Activated CD8-positive, alpha-beta T cell treated with anti-CD3 and anti-CD28 coated beads, Interleukin-2, amount 10 ng/mL, durations not matched to agents 7 days and 5 days (primary cell): ENCODE results near the gene GIGYF2. TPM values are rescaled to one million over a fixed set of nuclear protein-coding genes. Genes with fewer than 3 reads are reported as not detected.
"Not testable (repeated sequence)": the region's sequence is repeated elsewhere in the genome, so short reads cannot be mapped to it uniquely, and the experiment has no call there.

Experiments
- ATAC-seq: fragments of 150-1000 bp; cut with Tn5 transposase; one replicate; pipeline ENCODE4 v1.10.0; 2021; ENCODE audit warnings: moderate library complexity
- CTCF ChIA-PET: fragments of 350-600 bp; sonication (Branson Sonifier 250); formaldehyde crosslinking; loops from one replicate; lab custom pipeline; 2021; ENCODE audit warnings: antibody characterized with exemption; lab: Charles Lee
- POLR2A ChIA-PET: fragments of 350-600 bp; sonication (Branson Sonifier 250); formaldehyde crosslinking; loops from one replicate; lab custom pipeline; 2021; ENCODE audit warnings: antibody characterized with exemption; lab: Charles Lee
- DNase-seq: peaks from one replicate; pipeline ENCODE4 v3.0.0-alpha.2; 2020
- H3K27ac Mint-ChIP-seq: one replicate; pipeline ENCODE4 v1.8.0; 2021; ENCODE audit warnings: mild to moderate bottlenecking, mixed read lengths
- H3K27me3 Mint-ChIP-seq: one replicate; pipeline ENCODE4 v1.8.0; 2021; ENCODE audit warnings: low read depth, mixed read lengths
- H3K36me3 Mint-ChIP-seq: one replicate; pipeline ENCODE4 v1.8.0; 2021; ENCODE audit warnings: low read depth, mixed read lengths
- H3K4me1 Mint-ChIP-seq: one replicate; pipeline ENCODE4 v1.8.0; 2021; ENCODE audit warnings: low read depth, mixed read lengths
- H3K4me3 Mint-ChIP-seq: one replicate; pipeline ENCODE4 v1.8.0; 2021; ENCODE audit warnings: mild to moderate bottlenecking, mixed read lengths
- H3K9me3 Mint-ChIP-seq: one replicate; pipeline ENCODE4 v1.8.0; 2022; ENCODE audit warnings: mixed read lengths; ENCODE audit not compliant: insufficient read depth
- total RNA-seq, 2 experiments: library from RNA; stranded (reverse); gene quantifications; one replicate each; pipeline ENCODE4 v1.2.3, GENCODE V29; 2021

The GIGYF2 gene
- total RNA-seq, 2 experiments from 2014 or later = 59.3 to 61.7 TPM

DNA sequence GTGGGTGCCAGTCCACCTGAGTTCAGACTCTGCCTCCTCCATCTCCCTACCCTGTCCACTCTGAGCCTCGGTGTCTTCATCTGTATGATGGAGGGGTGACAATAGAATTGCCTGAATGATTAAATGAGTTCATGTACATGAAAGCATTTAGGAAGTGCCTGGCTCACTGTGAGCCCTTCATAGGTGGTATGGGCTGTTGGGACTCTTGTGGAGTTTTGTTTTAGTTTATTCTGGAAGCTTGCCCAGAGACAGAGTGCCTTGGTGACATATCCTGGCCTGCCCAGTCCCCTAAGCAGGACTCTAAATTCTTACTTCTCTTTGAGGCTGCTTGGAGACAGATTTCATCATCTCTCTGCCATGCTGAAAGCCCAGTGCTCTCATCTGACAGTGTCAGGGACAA, 24.5 kb upstream of the GIGYF2 start:
- H3K4me1 Mint-ChIP-seq = peaks cover 13% of the 10 kb centered on the region
- CTCF ChIA-PET = no interaction called here
- DNase-seq = no peak

DNA sequence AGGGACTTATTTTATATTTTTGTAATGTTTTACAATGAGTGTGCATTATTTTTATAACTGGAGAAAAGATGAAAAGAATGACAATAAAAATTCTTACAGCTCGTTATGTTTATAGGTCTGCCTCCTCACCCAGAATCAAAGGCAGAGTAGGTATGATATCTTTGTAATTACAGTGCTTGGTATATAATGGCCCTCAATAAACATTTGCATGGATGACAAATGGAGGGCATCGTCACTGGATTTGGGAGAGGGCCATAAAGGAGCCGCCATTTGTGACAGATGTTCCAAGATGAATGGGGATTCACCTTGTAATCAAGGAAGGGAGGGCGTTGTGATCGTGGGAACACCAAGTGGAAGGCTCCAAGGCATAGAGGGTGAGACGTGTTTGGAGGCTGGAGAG, 22.6 kb upstream of the GIGYF2 start:
- ATAC-seq = no peak
- peaks cover 13% of the 10 kb centered on the region for H3K4me1 Mint-ChIP-seq
- no peaks in the 10 kb centered on the region for H3K36me3 Mint-ChIP-seq

More for the DNA sequence above, 24.5 kb upstream of the GIGYF2 start:
- H3K27ac Mint-ChIP-seq = no peak overlapping the region
- POLR2A ChIA-PET = no interaction called here
- no peaks in the 10 kb centered on the region for H3K36me3 Mint-ChIP-seq
- H3K4me3 Mint-ChIP-seq = no peak overlapping the region
- no peaks in the 10 kb centered on the region for H3K9me3 Mint-ChIP-seq
- ATAC-seq = no peak
- peaks cover 4% of the 10 kb centered on the region for H3K27me3 Mint-ChIP-seq

DNA sequence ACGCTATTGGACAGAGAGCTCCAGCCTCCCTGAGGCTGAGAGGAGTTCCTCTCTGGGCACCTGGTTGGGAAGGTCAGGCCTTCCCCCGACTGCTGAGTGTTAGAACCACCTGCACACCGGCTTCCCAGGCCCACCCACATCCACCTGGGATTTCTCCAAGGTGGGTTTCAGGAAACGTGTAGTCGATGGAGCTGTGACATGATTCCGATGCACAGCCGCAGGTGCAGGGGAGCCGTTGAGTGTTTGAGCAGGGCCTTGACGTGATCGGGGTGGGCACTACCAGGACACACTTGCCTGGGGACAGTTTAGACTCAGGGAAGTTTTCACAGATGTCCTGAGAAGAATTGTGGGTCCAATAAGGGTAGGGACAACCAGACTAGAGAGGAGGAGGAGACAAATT, 21.8 kb upstream of the GIGYF2 start:
- ChIA-PET POLR2A (no interaction called here), CTCF (no interaction called here)
- Mint-ChIP-seq H3K4me3 (no peak overlapping the region), H3K27me3 (peaks cover 13% of the 10 kb centered on the region), H3K27ac (no peak overlapping the region), H3K9me3 (no peaks in the 10 kb centered on the region), H3K4me1 (peaks cover 13% of the 10 kb centered on the region), H3K36me3 (no peaks in the 10 kb centered on the region)
- ATAC-seq (no peak), DNase-seq (no peak)

More for the DNA sequence above, 22.6 kb upstream of the GIGYF2 start:
- ChIA-PET CTCF (no interaction called here), POLR2A (no interaction called here)
- no peak overlapping the region for H3K4me3 Mint-ChIP-seq
- no peaks in the 10 kb centered on the region for H3K9me3 Mint-ChIP-seq
- no peak overlapping the region for H3K27ac Mint-ChIP-seq
- DNase-seq = no peak
- peaks cover 10% of the 10 kb centered on the region for H3K27me3 Mint-ChIP-seq

DNA sequence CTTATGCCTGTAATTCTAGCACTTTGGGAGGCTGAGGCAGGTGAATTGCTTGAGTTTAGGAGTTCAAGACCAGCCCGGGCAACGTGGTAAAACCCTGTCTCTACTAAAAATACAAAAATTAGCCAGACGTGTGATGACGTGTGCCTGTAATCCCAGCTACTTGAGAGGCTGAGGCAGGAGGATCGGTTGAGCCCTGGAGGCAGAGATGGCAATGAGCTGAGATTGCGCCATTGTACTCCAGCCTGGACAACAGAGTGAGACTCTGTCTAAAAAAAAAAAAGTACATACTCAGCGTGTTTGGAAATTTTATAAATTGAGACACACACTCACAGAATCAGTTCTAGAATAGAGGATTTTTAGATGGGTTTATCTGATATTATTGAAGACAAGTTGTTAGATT, 17.1 kb upstream of the GIGYF2 start:
- no peak for ATAC-seq
- ChIA-PET CTCF (no interaction called here), POLR2A (no interaction called here)
- no peak overlapping the region for H3K27ac Mint-ChIP-seq
- no peak overlapping the region for H3K4me3 Mint-ChIP-seq
- peaks cover 13% of the 10 kb centered on the region for H3K4me1 Mint-ChIP-seq
- DNase-seq = no peak
- H3K9me3 Mint-ChIP-seq = no peaks in the 10 kb centered on the region
- H3K36me3 Mint-ChIP-seq = no peaks in the 10 kb centered on the region
- peaks cover 22% of the 10 kb centered on the region for H3K27me3 Mint-ChIP-seq

DNA sequence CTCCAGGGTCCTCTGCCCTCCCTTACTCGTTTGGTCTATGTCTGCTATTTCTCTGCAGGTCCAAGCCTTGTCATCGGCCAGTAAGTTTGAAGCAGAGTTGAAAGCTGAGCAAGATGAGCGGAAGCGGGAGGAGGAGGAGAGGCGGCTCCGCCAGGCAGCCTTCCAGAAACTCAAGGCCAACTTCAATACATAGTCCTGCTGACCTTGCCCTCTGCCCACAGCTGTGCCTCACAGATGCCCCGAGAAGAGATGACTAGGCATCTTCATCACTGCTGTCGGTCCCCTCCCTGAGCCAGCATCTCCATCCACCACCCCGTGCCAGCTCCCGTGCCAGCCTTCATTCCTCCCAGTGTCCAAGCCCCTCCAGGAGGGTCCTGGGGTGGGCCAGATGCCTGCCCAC, 15.6 kb upstream of the GIGYF2 start:
- peaks cover 5% of the 10 kb centered on the region for H3K4me1 Mint-ChIP-seq
- ChIA-PET POLR2A (no interaction called here), CTCF (no interaction called here)
- H3K9me3 Mint-ChIP-seq = no peaks in the 10 kb centered on the region
- no peak for ATAC-seq
- H3K27me3 Mint-ChIP-seq = peaks cover 22% of the 10 kb centered on the region
- H3K36me3 Mint-ChIP-seq = no peaks in the 10 kb centered on the region
- DNase-seq = no peak
- H3K27ac Mint-ChIP-seq = no peak overlapping the region
- no peak overlapping the region for H3K4me3 Mint-ChIP-seq

DNA sequence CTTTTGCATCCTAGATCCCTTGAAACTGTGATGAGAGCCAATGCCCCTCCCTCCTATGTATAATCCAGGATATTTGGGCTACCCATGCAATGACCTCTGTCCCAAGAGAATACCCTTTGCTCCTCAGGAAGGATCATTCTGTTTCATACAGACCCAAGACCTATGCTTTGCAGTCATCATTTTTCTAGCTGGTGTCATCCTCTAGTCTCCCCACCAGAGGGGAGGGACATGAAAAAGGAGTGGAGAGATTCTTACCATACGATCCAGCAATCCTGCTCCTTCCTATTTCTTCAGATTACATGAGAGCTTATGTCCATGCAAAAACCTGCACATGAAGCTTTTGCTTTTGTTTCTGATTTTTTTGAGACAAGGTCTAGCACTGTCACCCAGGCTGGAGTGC, 13.8 kb upstream of the GIGYF2 start:
- H3K36me3 Mint-ChIP-seq = no peaks in the 10 kb centered on the region
- no peak overlapping the region for H3K27ac Mint-ChIP-seq
- ChIA-PET CTCF (no interaction called here), POLR2A (no interaction called here)
- H3K4me3 Mint-ChIP-seq = no peak overlapping the region
- ATAC-seq = no peak
- peaks cover 22% of the 10 kb centered on the region for H3K27me3 Mint-ChIP-seq
- H3K4me1 Mint-ChIP-seq = no peaks in the 10 kb centered on the region
- DNase-seq = no peak
- no peaks in the 10 kb centered on the region for H3K9me3 Mint-ChIP-seq

DNA sequence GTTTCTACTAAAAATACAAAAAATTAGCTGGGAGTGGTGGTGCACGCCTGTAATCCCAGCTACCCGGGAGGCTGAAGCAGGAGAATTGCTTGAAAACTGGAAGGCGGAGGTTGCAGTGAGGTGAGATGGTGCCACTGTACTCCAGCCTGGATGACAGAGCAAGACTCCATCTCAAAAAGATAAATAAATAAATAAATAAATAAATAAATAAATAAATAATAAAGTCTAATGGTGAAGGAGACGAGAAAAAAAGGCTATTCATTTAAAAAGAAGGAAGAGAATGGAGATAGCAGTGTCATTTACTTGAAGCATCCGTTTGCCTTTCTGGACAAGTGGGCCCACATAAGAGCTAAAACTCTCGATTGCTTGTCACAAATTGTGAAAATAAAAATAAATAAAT, 11.7 kb upstream of the GIGYF2 start:
- H3K4me1 Mint-ChIP-seq, ATAC-seq, H3K4me3 Mint-ChIP-seq, CTCF ChIA-PET, H3K27ac Mint-ChIP-seq, H3K9me3 Mint-ChIP-seq, DNase-seq, H3K36me3 Mint-ChIP-seq: not testable (repeated sequence)
- POLR2A ChIA-PET = interaction anchor here (0.6 kb wide), 1 partner anchor 716 kb away, joined by 3 read pairs; no protein-coding TSS in a partner anchor
- peaks cover 11% of the 10 kb centered on the region for H3K27me3 Mint-ChIP-seq

DNA sequence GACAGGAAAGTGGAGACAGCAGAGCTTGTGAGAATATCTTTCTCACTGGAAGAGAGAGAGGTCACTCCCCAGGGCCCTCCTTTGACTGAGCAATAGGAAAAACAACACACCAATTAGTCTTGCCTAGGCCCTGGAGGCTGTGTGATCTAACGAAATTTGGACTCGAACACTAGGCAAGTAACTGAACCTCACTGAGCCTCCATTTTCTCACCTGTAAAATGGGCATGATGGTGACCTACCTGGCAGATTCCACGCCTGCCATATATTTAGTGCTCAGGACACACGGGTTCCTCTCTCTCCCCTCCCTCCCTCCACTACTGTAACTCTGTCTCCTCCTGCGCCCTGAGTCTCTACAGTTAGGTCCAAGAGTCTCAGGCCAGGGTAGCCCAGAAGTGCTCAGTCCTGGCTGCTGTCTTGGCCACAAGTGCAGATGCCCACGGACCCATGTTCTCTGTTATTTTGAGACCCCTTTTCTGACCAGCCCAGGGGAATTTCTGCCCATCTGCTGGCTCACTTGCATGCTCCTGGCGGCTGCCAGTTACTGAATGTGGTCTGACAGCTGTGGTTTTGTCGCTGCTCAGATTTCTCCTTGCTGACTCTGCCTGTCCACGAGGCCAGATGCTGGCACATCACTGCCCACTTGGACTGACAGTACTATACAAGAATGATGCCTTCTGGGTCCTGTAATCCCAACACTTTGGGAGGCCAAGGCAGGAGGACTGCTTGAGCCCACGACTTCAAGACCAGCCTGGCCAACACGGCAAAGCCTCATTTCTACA, 9.6 kb upstream of the GIGYF2 start:
- no peak overlapping the region for H3K27ac Mint-ChIP-seq
- no peak overlapping the region for H3K4me3 Mint-ChIP-seq
- no peaks in the 10 kb centered on the region for H3K9me3 Mint-ChIP-seq
- H3K4me1 Mint-ChIP-seq = no peaks in the 10 kb centered on the region
- DNase-seq = no peak
- no peak for ATAC-seq
- POLR2A ChIA-PET = no interaction called here
- peaks cover 3% of the 10 kb centered on the region for H3K27me3 Mint-ChIP-seq
- H3K36me3 Mint-ChIP-seq = no peaks in the 10 kb centered on the region
- CTCF ChIA-PET = no interaction called here

DNA sequence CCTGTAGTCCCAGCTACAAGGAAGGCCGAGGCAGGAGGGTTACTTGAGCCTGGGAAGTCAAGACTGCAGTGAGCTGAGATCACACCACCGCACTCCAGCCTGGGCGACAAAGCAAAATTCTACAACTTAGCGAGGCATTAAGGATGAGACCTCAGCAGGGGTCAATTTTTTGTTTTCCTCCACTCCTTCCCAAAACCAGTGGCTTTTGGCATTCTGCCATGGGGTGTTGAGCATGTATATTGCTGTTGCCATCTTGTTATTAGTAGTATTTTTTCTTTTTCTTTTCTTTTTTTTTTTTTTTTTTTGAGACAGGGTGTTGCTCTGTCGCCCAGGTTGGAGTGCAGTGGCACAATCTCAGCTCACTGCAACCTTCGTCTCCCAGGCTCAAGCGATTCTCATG, 8.9 kb upstream of the GIGYF2 start:
- CTCF ChIA-PET = no interaction called here
- POLR2A ChIA-PET = no interaction called here

DNA sequence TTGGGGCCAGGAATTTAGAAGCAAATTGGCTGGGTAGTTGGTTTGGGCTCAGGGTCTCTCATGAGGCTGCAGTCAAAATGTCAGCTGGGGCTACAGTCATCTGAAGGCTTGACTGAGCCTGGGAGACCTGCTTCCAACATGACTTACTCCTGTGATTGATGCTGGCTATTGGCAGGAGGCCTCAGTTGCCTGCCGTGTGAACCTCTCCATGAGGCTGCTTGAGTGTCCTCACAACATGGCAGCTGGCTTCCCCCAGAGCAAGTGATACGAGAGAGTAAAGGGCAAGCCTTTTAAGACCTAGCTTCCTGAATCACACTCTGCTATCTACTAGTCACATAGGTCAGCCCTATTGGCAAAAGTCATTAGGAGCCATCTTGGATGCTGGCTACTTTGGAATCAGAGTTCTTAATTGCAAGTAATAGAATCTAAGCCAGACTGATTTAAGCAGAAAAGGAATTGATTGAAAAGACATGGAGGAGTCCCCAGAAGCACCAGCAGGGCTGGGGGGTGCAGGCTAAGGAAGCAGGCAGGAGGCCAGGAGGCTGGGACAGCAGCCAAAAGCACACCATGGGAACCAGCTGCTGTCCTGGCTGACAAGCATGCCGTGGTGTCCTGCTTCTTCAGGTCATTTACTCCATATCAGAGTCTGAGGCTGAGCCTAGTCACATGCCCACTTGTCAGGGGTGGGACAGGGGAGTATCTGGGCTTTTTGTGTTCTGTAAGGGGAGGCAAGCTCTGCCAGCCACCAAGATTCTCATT, 7.8 kb upstream of the GIGYF2 start:
- H3K4me1 Mint-ChIP-seq = no peaks in the 10 kb centered on the region
- H3K36me3 Mint-ChIP-seq = no peaks in the 10 kb centered on the region
- H3K4me3 Mint-ChIP-seq = no peak overlapping the region
- CTCF ChIA-PET = no interaction called here
- H3K27me3 Mint-ChIP-seq = peaks cover 2% of the 10 kb centered on the region
- H3K27ac Mint-ChIP-seq = no peak overlapping the region
- no peak for ATAC-seq
- H3K9me3 Mint-ChIP-seq = no peaks in the 10 kb centered on the region
- no peak for DNase-seq
- POLR2A ChIA-PET = no interaction called here

More for the DNA sequence above, 8.9 kb upstream of the GIGYF2 start:
- Mint-ChIP-seq H3K4me3 (no peak overlapping the region), H3K36me3 (no peaks in the 10 kb centered on the region), H3K27ac (no peak overlapping the region), H3K27me3 (peaks cover 5% of the 10 kb centered on the region), H3K9me3 (no peaks in the 10 kb centered on the region), H3K4me1 (no peaks in the 10 kb centered on the region)
- DNase-seq (no peak), ATAC-seq (no peak)

DNA sequence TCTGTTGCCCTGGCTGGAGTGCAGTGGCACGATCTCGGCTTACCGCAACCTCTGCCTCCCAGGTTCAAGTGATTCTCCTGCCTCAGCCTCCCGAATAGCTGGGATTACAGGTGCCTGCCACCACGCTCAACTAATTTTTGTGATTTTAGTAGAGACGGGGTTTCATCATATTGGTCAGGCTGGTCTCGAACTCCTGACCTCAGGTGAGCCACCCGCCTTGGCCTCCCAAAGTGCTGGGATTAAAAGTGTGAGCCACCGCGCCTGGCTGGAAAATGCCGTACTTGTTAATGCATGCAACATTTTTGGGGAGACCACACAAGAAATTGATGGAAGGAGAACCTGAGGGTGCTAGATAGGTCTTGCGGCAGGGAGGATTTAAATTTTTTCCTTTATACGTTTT, 6.0 kb upstream of the GIGYF2 start:
- ATAC-seq, DNase-seq, CTCF ChIA-PET, H3K27me3 Mint-ChIP-seq, POLR2A ChIA-PET, H3K9me3 Mint-ChIP-seq, H3K4me3 Mint-ChIP-seq, H3K36me3 Mint-ChIP-seq, H3K27ac Mint-ChIP-seq, H3K4me1 Mint-ChIP-seq: not testable (repeated sequence)

DNA sequence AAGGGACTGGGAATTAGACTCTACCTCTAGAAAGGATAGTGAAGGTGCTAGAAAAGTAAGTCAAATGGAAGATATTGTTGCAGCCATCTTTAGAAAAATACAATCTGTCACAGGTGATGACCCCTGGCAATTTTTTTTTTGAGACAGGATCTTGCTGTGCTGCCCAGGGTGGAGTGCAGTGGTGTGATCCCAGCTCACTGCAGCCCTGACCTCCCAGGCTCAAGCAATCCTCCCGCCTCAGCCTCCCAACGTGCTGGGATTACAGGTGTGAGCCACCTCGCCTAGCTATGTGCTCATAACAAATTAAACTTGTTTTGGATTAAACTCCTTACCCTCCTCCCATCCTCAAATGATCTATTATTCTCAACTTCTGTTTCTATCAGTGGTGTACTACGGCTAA, 3.8 kb upstream of the GIGYF2 start:
- ChIA-PET CTCF (no interaction called here), POLR2A (no interaction called here)
- Mint-ChIP-seq H3K27me3 (peaks cover 8% of the 10 kb centered on the region), H3K4me3 (no peak overlapping the region), H3K9me3 (no peaks in the 10 kb centered on the region), H3K27ac (no peak overlapping the region), H3K4me1 (peaks cover 8% of the 10 kb centered on the region), H3K36me3 (peaks cover 4% of the 10 kb centered on the region)
- ATAC-seq (no peak), DNase-seq (no peak)
